SJCRH30 (cell line): ENCODE results near the gene USO1. TPM values are rescaled to one million over a fixed set of nuclear protein-coding genes. Genes with fewer than 3 reads are reported as not detected.
"Not testable (repeated sequence)": the region's sequence is repeated elsewhere in the genome, so short reads cannot be mapped to it uniquely, and the experiment has no call there.

Experiments
- DNase-seq, 2 experiments: peaks; one replicate each; pipeline ENCODE4 v3.0.0-alpha.2; 2015 to 2020
- H3K27ac ChIP-seq: fragments of 250-450 bp; sonication (Bioruptor Pico); 2 replicates; pipeline ENCODE4 v1.5.1; 2020; ENCODE audit warnings: mild to moderate bottlenecking, moderate library complexity
- H3K27me3 ChIP-seq: fragments of 250-450 bp; sonication (Bioruptor Pico); 2 replicates; pipeline ENCODE4 v1.5.1; 2020; ENCODE audit warnings: mild to moderate bottlenecking, moderate library complexity
- H3K36me3 ChIP-seq: fragments of 250-450 bp; sonication (Bioruptor Pico); 2 replicates; pipeline ENCODE4 v1.5.1; 2020; ENCODE audit warnings: mild to moderate bottlenecking, moderate library complexity
- H3K4me1 ChIP-seq: fragments of 250-450 bp; sonication (Bioruptor Pico); 2 replicates; pipeline ENCODE4 v1.5.1; 2020; ENCODE audit warnings: mild to moderate bottlenecking, moderate library complexity
- H3K4me3 ChIP-seq: fragments of 250-450 bp; sonication (Bioruptor Pico); 2 replicates; pipeline ENCODE4 v1.5.1; 2020; ENCODE audit warnings: mild to moderate bottlenecking, moderate library complexity
- H3K9me3 ChIP-seq: fragments of 250-450 bp; sonication (Bioruptor Pico); replicated peaks from 2 replicates; pipeline ENCODE4 v1.5.1; 2020; ENCODE audit warnings: mild to moderate bottlenecking, moderate library complexity
- total RNA-seq: library from RNA; depleted of rRNA; stranded (reverse); fragments of >200 nt; shearing (Covaris generic); gene quantifications from 2 replicates; pipeline ENCODE4 v1.2.3, GENCODE V29; 2014

The USO1 gene
- total RNA-seq, 1 experiment from 2014 or later = 94.9 TPM

DNA sequence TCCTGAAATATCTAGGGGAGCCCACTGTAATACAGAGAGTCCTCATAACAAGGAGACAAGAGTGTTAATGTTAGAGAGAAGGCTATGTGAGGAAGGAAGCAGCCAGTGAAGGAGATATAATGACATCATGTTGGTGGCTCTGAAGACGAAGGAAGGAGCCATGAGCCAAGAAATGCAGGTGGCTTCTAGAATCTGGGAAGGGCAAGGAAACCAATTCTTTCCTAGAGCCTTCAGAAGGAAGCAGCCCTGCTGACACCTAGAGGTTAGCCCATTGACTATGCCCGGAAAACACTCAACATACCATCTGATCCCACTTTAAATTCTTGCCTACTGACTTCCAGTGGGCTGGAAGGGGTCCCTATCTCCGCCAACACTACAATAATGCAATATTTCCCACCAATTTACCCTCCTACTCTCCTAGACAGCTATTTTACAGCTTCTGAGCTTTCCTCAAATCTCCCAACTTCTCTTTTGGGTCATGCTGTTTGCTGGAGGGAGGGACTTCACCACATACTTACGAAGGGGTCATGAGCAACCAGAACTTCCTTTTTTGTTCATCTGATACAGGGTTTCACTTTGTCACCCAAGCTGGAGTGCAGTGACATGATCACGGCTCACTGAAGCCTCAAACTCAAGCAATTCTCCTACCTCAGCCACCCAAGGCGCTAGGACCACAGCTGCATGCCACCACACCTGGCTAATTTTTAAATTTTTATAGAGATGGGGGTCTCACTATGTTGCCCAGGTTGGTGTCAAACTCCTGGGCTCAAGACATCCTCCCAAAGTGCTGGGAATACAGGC lies 26.0 kb upstream of the USO1 start:
- Histone ChIP-seq H3K4me1 (no peaks in the 10 kb centered on the region), H3K27me3 (no peaks in the 10 kb centered on the region), H3K27ac (no peak overlapping the region), H3K9me3 (peaks cover 7% of the 10 kb centered on the region; the same call in 1 of the 2 replicates), H3K4me3 (no peak overlapping the region), H3K36me3 (peaks cover 7% of the 10 kb centered on the region; the same call in 1 of the 2 replicates)
- DNase-seq = no peak

DNA sequence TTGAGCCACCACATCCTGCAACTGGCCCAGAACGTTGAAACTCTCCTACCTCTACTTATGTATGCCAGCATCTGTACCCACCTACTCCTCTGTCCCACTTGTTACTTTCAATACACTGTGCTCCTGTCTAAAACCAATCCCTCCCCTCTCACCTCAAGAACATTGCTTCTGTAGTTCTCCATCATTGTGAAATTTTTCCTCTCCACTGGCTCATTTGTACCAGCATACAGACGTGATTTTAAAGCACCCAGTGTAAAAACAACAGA lies 25.5 kb upstream of the USO1 start:
- H3K27me3 ChIP-seq = no peaks in the 10 kb centered on the region
- H3K4me3 ChIP-seq = no peak overlapping the region
- peaks cover 6% of the 10 kb centered on the region; the same call in 1 of the 2 replicates for H3K9me3 ChIP-seq
- H3K36me3 ChIP-seq = peaks cover 6% of the 10 kb centered on the region; the same call in 1 of the 2 replicates
- no peak overlapping the region for H3K27ac ChIP-seq
- H3K4me1 ChIP-seq = no peaks in the 10 kb centered on the region
- no peak for DNase-seq

DNA sequence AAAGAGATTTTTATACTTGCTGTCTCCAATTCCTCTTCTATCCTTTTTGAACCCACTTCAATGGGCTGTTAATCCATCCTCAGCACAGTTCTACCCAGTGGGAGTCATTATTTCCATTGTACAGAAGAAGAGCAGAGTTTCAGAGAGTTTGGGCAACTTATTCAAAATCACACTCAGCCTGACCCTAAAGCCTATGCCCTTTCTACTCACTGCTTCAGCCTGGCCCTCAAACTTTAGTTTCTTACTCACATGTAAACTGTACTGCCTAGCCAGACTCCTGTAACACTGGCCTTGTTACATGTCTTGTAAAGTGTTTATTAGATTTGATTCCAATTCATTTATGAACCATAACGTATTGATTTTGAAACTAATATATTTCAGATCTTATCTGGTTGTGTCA lies 25.1 kb upstream of the USO1 start:
- Histone ChIP-seq H3K4me3 (no peak overlapping the region), H3K4me1 (no peaks in the 10 kb centered on the region), H3K27me3 (no peaks in the 10 kb centered on the region), H3K27ac (no peak overlapping the region), H3K36me3 (peaks cover 2% of the 10 kb centered on the region; the same call in 1 of the 2 replicates), H3K9me3 (peaks cover 5% of the 10 kb centered on the region; the same call in 1 of the 2 replicates)
- no peak for DNase-seq

DNA sequence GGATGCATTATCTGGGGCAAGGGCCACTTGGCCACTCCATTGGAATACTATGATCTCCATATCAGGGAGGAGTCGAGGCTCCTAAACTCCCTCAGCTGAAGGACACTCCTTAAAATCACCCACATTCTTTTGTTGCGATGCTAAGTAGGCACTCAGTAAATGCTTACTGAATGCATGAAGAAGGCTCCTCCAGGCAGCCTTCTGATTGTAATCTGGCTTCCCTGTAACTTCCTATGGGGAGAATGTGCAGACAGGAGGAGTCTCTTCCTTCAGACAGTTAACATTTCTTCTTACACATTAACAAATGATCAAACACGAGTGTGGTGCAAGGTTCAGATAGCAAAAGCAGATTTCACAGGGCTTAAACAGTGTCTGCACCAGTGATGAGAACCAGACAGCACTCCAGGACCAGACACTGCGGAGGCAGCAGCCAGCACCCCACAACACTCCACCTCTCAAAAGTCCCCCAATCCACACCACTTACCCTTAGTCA lies 21.4 kb upstream of the USO1 start:
- H3K4me1 ChIP-seq = no peaks in the 10 kb centered on the region
- H3K27me3 ChIP-seq = no peaks in the 10 kb centered on the region
- H3K27ac ChIP-seq = no peak overlapping the region
- no peak for DNase-seq
- H3K4me3 ChIP-seq = no peak overlapping the region
- H3K9me3 ChIP-seq = no peaks in the 10 kb centered on the region
- peaks cover 15% of the 10 kb centered on the region for H3K36me3 ChIP-seq

DNA sequence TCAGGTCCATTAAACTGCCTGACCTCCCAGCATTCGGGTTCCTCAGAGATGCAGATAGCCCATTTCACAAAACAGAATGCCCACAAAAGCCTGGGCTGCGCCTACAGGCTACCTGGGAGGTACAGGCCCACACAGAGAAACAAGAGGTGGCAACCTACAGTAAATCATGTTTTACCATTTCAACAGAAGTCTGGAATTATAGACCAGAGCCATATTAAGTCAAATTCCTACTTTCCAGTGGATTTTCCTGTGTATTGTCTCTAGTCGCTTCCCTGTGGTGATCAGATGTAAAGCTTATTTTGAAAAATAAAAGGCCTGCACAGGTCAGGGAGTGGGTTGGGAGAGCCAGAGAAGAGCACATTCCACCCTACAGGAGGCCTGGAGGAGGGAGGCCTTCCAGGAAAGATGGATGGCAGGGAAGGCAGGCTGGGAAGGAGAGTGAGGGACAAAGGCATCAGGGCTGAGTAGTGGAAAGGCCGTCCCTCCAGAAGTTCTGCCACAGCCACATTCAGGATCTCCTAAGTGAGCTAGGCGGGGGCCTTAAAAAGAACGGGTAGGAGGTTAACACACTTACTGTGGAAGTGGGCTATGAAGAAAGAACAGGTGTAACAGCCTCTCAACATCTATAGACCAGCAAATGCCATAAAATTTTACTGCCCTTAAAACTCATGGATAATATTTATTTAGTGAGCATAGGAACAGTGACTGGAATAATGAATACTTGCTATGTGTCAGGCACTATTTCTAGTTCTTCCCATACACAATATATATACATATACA lies 19.0 kb upstream of the USO1 start:
- Histone ChIP-seq H3K27me3 (no peaks in the 10 kb centered on the region), H3K9me3 (no peaks in the 10 kb centered on the region), H3K36me3 (peaks cover 17% of the 10 kb centered on the region), H3K27ac (no peak overlapping the region), H3K4me3 (no peak overlapping the region), H3K4me1 (no peaks in the 10 kb centered on the region)
- no peak for DNase-seq

DNA sequence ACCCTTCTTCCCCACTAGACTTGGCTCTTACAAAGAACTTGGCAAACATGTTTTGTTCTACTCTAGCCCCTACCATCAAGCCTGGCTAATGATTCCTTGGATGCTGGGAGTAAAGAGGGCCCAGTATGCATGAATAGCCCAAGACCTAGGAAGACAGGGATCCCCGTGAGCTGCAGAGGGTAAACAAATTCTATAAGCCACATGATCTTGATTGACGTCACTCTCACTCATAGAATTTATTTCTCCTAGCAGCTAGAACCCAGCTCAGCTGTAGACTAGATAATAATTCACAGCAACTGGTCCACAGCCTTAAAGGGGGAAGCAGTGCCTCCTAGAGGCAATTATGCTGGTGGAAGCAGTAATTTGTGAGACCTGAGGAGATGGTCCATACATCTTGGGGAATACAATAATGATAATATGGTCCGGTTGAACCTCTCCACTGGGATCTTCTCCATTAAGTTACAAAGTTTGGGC lies 16.1 kb upstream of the USO1 start:
- no peaks in the 10 kb centered on the region for H3K27me3 ChIP-seq
- no peak for DNase-seq
- H3K4me1 ChIP-seq = no peaks in the 10 kb centered on the region
- H3K9me3 ChIP-seq = no peaks in the 10 kb centered on the region
- no peak overlapping the region for H3K27ac ChIP-seq
- no peak overlapping the region for H3K4me3 ChIP-seq
- H3K36me3 ChIP-seq = peaks cover 24% of the 10 kb centered on the region

DNA sequence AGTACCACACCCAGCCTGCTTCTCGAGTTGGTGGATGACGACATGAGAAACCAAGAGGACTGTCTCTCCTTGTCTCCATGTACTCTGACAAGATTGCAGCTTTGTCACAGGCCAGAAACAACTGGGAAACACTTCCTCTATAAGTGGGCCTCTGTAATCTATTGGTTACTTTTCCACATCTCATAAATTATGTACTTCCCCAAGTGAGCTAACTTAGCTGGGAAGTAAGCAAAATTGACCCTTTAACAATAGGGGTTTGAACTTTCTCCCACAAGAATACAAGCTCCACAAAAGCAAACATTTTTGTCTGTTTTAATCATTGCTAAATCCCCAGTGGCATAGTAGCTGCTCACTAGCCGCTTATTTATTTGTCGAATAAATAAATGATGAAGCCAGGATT lies 14.1 kb upstream of the USO1 start:
- Histone ChIP-seq H3K4me1 (no peaks in the 10 kb centered on the region), H3K27me3 (no peaks in the 10 kb centered on the region), H3K36me3 (peaks cover 22% of the 10 kb centered on the region), H3K4me3 (no peak overlapping the region), H3K9me3 (no peaks in the 10 kb centered on the region), H3K27ac (no peak overlapping the region)
- DNase-seq = no peak

DNA sequence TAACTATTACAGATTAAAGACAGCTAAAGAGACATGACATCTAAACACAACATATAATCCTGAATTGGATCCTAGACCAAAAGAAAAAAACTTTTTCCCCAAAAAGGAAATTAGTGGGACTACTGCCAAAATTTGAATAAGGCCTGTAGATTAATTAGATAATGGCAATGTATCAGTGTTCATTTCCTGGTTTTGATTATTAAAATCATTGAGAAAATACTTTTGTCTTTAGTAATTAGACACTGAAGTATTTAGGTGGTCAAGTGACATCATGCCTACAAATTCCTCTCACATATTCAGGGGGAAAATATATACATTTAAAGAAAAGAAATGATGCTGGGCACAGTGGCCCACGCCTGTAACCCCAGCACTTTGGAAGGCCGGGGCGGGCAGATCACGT lies 10.4 kb upstream of the USO1 start:
- no peaks in the 10 kb centered on the region for H3K27me3 ChIP-seq
- no peak overlapping the region for H3K27ac ChIP-seq

DNA sequence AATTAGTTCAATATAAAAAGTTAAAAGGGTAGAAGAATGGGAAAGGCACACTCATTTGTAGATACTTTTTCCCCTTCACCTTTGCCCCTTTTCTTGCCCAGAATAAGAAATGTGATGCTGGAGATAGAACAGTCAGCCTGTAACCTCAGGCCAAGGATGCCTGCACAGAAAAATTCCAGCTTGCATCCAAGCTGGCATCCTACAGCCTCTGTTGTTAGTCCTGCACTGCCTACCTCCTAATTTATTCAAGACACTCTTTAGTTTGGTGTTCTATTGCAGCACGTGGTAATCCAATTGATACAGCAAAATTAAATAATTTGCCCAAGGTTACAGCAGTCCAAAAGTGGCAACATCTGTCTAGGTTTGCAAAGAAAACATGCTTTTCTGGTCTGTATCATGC lies 9.7 kb upstream of the USO1 start:
- no peaks in the 10 kb centered on the region for H3K4me1 ChIP-seq
- H3K27me3 ChIP-seq = no peaks in the 10 kb centered on the region
- peaks cover 25% of the 10 kb centered on the region for H3K36me3 ChIP-seq
- H3K4me3 ChIP-seq = no peak overlapping the region
- no peak for DNase-seq
- H3K9me3 ChIP-seq = no peaks in the 10 kb centered on the region
- no peak overlapping the region for H3K27ac ChIP-seq

More for the DNA sequence above, 10.4 kb upstream of the USO1 start:
- no peaks in the 10 kb centered on the region for H3K9me3 ChIP-seq
- no peak for DNase-seq
- no peaks in the 10 kb centered on the region for H3K4me1 ChIP-seq
- H3K4me3 ChIP-seq = no peak overlapping the region
- H3K36me3 ChIP-seq = peaks cover 24% of the 10 kb centered on the region

DNA sequence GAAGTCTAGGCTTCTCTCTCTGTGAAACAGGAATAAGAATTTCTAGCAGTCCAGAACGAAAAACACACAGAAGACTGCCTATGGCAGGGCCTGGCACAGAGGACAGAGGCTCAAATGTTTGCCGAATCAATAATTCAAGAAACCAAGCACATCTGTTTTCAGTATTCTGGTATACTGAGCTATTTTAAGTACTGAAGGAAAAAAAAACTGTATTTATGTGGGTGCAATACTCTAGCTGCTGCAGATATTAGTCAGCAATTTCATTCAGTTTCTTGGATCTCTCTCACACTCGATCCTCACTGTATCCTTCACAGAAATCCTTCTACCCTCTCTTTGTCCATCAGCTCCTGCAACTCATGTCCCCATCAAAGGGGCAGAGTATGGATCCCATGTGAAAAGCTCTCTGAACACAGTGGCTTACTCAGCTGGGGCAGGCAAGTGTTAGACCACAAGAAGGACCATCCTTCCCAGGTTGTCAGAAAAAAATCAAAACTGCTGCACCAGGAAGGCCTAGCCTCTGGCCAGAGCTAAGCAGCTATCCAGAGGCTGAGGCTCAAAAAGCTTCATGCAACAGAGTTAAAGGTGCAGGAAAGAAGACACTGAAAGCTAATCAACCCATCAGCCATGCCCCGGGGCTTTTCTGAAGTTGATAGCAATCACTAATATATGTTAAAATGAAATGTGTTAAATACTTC lies 9.1 kb upstream of the USO1 start:
- H3K27ac ChIP-seq = no peak overlapping the region
- H3K4me3 ChIP-seq = no peak overlapping the region

DNA sequence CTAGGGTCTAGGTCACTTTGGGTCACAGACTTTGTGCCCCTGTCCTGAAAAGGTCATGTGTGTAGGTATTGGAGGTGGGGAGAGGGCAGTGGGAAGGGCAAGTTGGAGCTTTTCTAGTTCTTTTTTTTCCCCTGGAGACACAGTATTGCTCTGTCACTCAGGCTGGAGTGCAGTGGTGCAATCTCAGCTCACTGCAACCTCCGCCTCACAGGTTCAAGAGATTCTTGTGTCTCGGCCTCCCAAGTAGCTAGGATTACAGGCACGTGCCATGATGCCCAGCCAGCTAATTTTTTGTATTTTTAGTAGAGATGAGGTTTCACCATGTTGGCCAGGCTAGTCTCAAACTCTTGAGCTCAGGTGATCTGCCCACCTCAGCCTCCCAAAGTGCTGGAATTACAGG lies 8.3 kb upstream of the USO1 start:
- peaks cover 25% of the 10 kb centered on the region for H3K36me3 ChIP-seq
- not testable (repeated sequence) for H3K4me1 ChIP-seq, H3K27me3 ChIP-seq, DNase-seq, H3K27ac ChIP-seq, H3K4me3 ChIP-seq, H3K9me3 ChIP-seq

More for the DNA sequence above, 9.1 kb upstream of the USO1 start:
- DNase-seq = no peak
- no peaks in the 10 kb centered on the region for H3K27me3 ChIP-seq
- no peaks in the 10 kb centered on the region for H3K4me1 ChIP-seq
- no peaks in the 10 kb centered on the region for H3K9me3 ChIP-seq
- peaks cover 25% of the 10 kb centered on the region for H3K36me3 ChIP-seq

DNA sequence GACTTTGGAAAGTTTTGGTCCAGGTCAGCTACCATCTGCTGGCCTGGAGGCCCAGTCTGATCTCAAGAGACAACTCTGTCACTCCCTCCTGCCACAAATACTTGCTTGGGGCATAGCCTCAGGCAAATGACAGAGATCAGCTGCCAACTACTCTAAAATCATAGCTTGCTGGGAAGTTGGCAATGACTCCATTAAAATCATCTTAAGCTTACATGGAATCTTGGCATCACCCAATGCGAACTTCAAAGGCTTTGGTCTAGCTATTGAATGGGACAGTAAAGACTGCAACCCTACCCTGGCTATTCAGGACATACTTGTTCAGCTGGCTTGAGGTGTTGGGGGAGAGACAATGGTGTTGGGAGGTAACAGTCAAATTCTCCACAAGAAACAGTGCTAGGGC lies 7.0 kb upstream of the USO1 start:
- Histone ChIP-seq H3K27ac (no peak overlapping the region), H3K4me1 (peaks cover 6% of the 10 kb centered on the region; the same call in 1 of the 2 replicates), H3K9me3 (no peaks in the 10 kb centered on the region), H3K36me3 (peaks cover 17% of the 10 kb centered on the region), H3K4me3 (no peak overlapping the region), H3K27me3 (no peaks in the 10 kb centered on the region)
- no peak for DNase-seq

DNA sequence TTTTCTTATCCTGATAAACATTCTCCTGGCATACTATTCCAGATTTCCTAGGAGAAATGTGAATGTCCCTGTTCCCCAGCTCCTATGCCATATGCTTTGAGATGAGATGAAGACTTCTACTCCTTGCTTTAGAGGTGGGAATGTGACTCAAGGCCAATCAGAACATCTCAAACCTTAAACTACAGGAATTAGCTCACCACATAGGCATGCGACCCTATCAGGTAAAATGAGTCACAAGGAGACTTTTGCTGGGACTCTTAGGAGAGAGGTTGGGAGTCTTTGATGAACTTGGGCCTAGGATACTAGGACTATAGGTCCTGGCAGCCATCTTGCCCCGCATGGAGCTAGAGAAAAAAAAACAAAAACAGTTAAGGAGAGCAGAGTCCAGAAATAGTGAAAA lies 5.8 kb upstream of the USO1 start:
- Histone ChIP-seq H3K4me3 (no peak overlapping the region), H3K27ac (no peak overlapping the region), H3K27me3 (no peaks in the 10 kb centered on the region), H3K36me3 (peaks cover 17% of the 10 kb centered on the region), H3K9me3 (no peaks in the 10 kb centered on the region), H3K4me1 (peaks cover 12% of the 10 kb centered on the region)
- DNase-seq = no peak

DNA sequence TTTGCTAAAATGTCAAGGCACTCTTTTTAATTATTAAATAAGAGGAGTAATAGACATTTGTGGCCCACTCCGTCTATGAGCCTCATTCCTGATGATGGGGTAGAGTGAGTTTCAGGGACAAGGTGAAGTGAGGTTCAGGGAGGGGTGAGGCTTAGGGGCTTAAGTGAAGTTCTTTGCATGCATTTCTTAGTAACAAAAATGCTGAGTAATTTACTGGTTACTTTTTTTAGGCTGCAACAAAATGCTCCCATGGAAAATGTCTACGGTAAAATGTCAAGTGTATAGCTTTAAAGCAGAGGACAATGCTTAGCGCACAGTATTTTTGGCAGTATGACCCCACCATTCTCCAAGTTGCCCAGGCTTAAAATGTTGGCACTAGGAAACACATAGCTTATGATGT lies 2.0 kb upstream of the USO1 start:
- Histone ChIP-seq H3K4me3 (peak overlapping the region; percentile 83), H3K27ac (peak overlapping the region; percentile 92)

More for the DNA sequence above, 2.0 kb upstream of the USO1 start:
- Histone ChIP-seq H3K9me3 (no peaks in the 10 kb centered on the region), H3K4me1 (peaks cover 12% of the 10 kb centered on the region), H3K36me3 (peaks cover 15% of the 10 kb centered on the region), H3K27me3 (no peaks in the 10 kb centered on the region)
- DNase-seq = peak in 1 of 2 experiments; percentile 16
